Ureter (tissue), 1 donor: ENCODE results near the gene HERPUD2. TPM values are rescaled to one million over a fixed set of nuclear protein-coding genes. Genes with fewer than 3 reads are reported as not detected.
A peak's percentile ranks its signal among the peaks of the same experiment; 100 is the strongest.

ENCODE experiments used
- DNase-seq: peaks from one replicate; pipeline ENCODE4 v3.0.0-alpha.2; 2020; ENCODE audit warnings: low spot score
- total RNA-seq: library from RNA; stranded (reverse); gene quantifications from one replicate; pipeline ENCODE4 v1.2.4, GENCODE V29; 2023
- donor health status: DM: yes; HTN: yes; CAD: no.

Gene HERPUD2, protein sequence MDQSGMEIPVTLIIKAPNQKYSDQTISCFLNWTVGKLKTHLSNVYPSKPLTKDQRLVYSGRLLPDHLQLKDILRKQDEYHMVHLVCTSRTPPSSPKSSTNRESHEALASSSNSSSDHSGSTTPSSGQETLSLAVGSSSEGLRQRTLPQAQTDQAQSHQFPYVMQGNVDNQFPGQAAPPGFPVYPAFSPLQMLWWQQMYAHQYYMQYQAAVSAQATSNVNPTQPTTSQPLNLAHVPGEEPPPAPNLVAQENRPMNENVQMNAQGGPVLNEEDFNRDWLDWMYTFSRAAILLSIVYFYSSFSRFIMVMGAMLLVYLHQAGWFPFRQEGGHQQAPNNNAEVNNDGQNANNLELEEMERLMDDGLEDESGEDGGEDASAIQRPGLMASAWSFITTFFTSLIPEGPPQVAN
- total RNA-seq: 36.8 TPM

GRCh38 chr7:35694784-35695472 lies at the start of gene HERPUD2:
Gene HERPUD2 (minus strand): TSS chr7:35695135. CDS start chr7:35694330, 805 bp downstream.
- peak; percentile 95 for DNase-seq

GRCh38 chr7:35738889-35739288 lies 44.0 kb upstream of the HERPUD2 start:
- no peak for DNase-seq

DNA sequence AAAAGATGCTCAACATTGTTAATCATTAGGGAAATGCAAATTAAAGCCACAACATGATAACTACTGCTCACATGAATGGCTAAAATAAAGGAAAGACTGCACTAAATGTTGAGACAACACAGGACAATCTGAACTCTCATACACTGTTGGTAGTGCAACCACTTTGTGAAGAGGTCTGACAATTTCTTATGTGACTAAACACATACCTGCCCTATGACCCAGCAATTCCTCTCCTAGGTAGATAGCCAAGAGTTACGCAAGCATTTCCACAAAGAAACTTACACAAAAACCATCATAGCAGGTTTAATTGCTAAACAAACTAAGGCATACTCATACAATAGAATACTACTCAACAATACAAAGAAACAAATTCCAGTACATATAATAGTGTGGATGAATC lies 41.8 kb upstream of the HERPUD2 start:
- DNase-seq: no peak

DNA sequence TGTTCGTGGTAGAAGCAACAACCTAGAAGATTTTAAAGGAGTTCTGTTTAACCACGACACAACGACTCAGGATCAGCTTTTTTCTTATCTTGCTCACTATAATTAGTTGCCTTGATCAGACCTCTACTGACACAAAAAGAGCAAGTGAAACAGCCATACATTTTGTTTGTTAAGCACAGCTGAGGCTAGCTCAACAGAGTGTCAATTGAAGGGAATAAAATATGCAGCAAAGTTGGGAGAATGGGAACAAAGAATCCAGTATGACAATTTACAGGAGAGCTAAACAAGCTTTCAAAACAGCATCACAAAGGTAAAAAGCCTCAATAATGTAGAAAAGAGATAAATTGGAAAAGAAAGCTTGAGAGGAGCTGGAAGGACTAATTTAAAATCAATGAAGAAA lies 40.5 kb upstream of the HERPUD2 start:
- DNase-seq: no peak

DNA sequence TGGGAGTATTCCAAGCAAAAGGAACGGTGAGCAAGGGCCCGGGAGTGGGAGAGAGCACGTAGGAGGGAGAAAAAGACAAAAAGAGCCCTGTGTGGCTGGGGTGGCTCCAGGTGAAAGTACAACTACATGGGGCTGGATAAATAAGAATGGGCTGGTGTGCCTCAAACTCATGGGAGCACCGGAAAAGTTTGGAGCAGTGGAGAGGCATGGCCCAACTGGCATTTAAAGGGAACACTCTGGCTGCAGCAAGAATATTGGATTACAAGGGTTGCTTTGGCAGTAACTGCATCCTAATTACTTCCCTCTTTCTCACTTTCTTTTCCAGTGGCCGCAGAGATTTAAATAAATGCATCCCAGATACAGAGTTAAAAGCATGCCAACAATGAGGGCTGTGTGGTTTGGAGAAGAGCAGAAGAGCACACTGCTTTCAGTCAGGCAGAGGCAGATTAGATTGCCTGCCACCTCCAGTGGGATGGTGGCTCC lies 39.1 kb upstream of the HERPUD2 start:
- no peak for DNase-seq

GRCh38 chr7:35731349-35731748 lies 36.4 kb upstream of the HERPUD2 start:
- DNase-seq: no peak

- DNase-seq: no peak
These were observed 34.3 kb upstream of the HERPUD2 start for GRCh38 chr7:35729061-35729783.

GRCh38 chr7:35728412-35729060 lies 33.6 kb upstream of the HERPUD2 start:
- DNase-seq: no peak

DNA sequence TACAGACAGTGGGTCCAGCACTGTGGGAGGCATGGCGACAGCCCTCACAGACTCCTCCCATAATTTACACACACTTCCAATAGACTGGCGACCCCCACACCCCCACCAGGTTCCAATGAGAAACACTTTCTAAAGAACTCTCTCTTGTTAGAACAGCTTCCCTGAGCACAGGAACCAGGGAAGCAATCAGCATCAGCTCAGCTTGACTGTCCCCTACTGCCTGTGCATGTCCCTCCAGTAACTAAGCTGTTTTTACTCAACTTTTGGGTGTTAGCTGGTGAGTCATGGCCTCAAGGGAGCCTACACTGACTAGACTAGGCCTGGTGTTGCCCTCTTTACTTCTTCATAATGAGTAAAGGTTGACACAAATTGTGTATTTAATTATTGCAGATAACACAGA lies 32.6 kb upstream of the HERPUD2 start:
- no peak for DNase-seq

GRCh38 chr7:35726654-35727053 lies 31.7 kb upstream of the HERPUD2 start:
- DNase-seq: no peak

DNA sequence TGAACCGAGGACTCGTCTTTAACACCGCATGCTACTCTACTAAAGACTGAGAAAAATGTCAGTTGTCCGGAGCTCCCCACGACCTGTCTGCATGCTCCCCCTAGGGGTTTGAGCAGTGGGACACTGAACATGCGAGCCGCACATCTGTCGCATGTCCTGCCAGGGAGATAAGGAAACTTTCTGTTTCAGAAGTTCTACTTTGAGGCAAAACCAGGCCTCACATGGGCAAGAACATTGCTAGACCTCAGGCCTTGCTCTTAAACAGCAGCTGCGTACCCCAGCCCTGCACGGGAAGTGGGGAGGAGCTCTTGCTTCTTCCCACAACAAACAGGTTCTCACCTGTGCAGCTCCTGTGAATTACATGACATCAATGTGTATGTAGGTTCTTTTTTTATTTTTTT lies 30.3 kb upstream of the HERPUD2 start:
- DNase-seq: no peak

DNA sequence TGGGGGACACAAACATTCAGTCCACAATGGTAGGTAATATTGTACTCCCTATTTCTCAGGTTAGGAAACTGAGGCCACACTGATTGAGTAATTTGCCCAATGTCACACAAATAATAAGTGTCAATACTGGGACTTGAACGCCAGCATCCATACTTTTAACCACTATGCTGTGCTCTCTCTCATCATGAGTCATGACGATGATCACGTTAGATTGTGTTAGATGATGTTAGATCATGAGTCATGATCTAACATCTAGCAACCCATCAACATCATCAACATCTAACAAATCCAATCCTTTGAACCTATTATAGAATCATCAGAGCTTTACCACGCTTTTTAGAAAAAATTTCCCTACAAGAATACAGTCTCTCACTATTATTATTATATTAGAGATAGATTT lies 28.1 kb upstream of the HERPUD2 start:
- DNase-seq: no peak

- no peak for DNase-seq
These were observed 27.3 kb upstream of the HERPUD2 start for GRCh38 chr7:35722054-35722849.

- no peak for DNase-seq
These were observed 26.4 kb upstream of the HERPUD2 start for GRCh38 chr7:35721288-35721687.

DNA sequence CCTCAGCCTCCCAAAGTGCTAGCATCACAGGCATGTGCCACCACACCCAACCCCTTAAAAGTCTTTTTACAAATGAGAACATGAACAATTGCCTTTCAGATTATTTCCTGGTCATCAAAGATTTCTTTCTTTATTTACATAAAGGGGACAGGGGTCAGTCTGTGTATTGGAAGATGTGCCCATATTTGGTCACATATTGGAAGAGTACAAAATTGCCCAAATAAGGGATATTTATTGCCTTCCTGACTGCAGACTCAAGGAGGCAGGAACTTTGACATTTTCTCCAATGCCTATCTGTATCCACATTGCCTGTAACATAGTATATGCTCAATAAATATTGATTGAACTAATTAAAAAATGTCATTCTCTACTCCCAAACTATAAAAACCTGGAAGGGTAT lies 25.9 kb upstream of the HERPUD2 start:
- DNase-seq: no peak

- DNase-seq: no peak
These were observed 25.1 kb upstream of the HERPUD2 start for GRCh38 chr7:35720032-35720431.

DNA sequence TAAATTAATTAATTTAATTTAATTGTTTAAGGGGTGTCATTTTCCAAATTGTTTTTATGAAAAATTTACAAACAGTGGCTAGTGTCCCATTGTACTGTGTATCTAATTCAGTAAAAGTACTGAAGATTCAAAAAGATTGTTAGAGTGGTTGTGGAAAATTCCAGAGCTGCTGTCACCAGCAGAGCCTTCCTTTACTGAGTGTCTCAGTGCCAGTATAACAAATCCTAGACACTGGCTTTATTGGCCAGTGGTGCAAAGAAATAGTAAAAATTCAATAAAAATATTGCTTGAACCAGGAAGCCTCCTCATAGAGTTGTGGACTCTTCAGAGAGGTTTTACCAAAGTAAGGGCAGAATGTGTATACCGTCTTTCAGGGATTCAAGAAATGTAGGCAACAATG lies 23.1 kb upstream of the HERPUD2 start:
- no peak for DNase-seq

DNA sequence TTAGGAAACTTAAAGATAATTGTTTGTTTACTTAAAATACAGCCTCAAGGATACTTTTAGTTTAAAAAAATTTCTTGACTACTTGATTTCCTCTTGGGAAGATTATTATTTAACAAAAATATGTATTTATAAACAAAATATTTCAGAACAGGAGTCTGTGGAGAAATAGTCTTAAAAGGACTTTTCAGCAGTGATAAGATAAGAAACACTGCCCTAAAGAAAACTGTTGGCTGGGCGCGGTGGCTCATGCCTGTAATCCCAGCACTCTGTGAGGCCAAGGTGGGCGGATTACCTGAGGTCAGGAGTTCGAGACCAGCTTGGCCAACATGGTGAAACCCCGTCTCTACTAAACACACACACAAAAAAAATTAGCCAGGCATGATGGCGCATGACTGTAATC lies 22.6 kb upstream of the HERPUD2 start:
- DNase-seq: no peak

- no peak for DNase-seq
These were observed 22.1 kb upstream of the HERPUD2 start for GRCh38 chr7:35717013-35717412.

DNA sequence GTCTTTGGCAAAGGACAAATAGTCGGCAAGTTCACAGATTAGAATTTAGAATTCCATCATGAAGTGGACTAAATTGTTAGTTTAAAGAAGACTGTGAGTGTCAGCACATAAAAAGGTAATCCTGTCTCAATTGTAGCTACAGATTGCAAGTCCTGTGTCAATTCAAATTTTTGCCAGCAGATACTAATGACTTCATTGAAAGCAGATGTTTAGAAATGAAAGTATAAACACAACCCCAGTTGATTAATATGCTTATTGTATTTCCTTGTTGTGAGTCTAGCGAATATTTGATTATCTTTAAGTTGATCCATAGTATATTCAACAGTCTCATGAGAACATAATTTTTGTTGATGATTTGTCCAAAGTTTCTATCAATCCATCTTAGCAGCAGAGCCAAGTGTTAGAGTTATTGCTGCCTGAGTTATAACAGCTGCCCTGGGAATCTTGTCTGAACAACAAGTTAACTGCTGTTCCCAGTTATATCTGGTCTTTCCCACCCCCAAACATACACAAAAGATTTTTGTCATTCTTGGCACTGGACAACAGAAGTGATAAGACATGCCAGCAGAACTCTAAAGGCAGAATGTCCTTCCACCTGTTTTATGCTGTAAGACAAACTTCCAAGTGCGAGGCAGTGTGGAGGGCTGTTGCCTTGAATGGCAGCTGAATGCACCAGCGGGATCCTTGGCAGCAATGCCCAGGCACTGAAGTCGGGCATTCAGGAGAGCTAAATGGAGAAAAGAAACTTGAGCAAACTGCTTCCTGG lies 21.3 kb upstream of the HERPUD2 start:
- DNase-seq: no peak
